CD4-positive, alpha-beta T cell (primary cell): Measurements from ENCODE around the gene PITPNC1. TPM values are rescaled to one million over a fixed set of nuclear protein-coding genes. Genes with fewer than 3 reads are reported as not detected.

ENCODE experiments used
- ATAC-seq: fragments of 200-7000 bp; cut with Tn5 transposase; one replicate; pipeline ENCODE4 v1.10.0; 2022; ENCODE audit warnings: mild to moderate bottlenecking; ENCODE audit not compliant: poor library complexity
- CTCF ChIA-PET: fragments of 350-600 bp; sonication (Branson Sonifier 250); formaldehyde crosslinking; loops from one replicate; lab custom pipeline; 2021; ENCODE audit warnings: antibody characterized with exemption, inconsistent platforms; lab: Charles Lee
- POLR2A ChIA-PET: fragments of 350-600 bp; sonication (Branson Sonifier 250); formaldehyde crosslinking; loops from one replicate; lab custom pipeline; 2021; ENCODE audit warnings: antibody characterized with exemption, inconsistent platforms; lab: Charles Lee
- DNase-seq, 14 experiments: peaks; one replicate each; pipeline ENCODE4 v3.0.0-alpha.2; 2013 to 2020; ENCODE audit warnings: mixed read lengths in 2 of 14
- H3K27ac ChIP-seq, 2 donors: one replicate each; pipeline versions ENCODE4 v1.5.1 to v1.7.0; 2013; ENCODE audit warnings: low read length in 2 of 2, low read depth in 1 of 2, mild to moderate bottlenecking in 1 of 2
- H3K27me3 ChIP-seq, 2 experiments: 1 replicate in 1 of 2; 2 replicates in 1 of 2; pipeline versions ENCODE4 v1.6.1 to v1.7.0; 2013; ENCODE audit warnings: low read length in 2 of 2, control low read depth in 1 of 2, mild to moderate bottlenecking in 1 of 2, moderate library complexity in 1 of 2; ENCODE audit not compliant: insufficient read depth in 2 of 2, control insufficient read depth in 1 of 2
- H3K36me3 ChIP-seq: one replicate; pipeline ENCODE4 v1.6.1; 2013; ENCODE audit warnings: low read length, control low read depth; ENCODE audit not compliant: insufficient read depth
- H3K4me1 ChIP-seq: one replicate; pipeline ENCODE4 v1.6.1; 2013; ENCODE audit warnings: low read length, control low read depth; ENCODE audit not compliant: insufficient read depth
- H3K4me3 ChIP-seq: one replicate; pipeline ENCODE4 v1.5.1; 2013; ENCODE audit warnings: mild to moderate bottlenecking, low read length, moderate library complexity
- H3K9me3 ChIP-seq, 2 experiments: 1 replicate in 1 of 2; 2 replicates in 1 of 2; pipeline versions ENCODE4 v1.6.1 to v1.7.0; 2013; ENCODE audit warnings: low read length in 2 of 2, mild to moderate bottlenecking in 2 of 2, control low read depth in 1 of 2, moderate library complexity in 1 of 2; ENCODE audit not compliant: control insufficient read depth in 1 of 2, insufficient read depth in 1 of 2
- H3K27ac Mint-ChIP-seq: one replicate; pipeline ENCODE4 v1.8.0; 2020; ENCODE audit warnings: mixed read lengths
- H3K27me3 Mint-ChIP-seq: one replicate; pipeline ENCODE4 v1.8.0; 2021; ENCODE audit warnings: mixed read lengths
- H3K36me3 Mint-ChIP-seq: one replicate; pipeline ENCODE4 v1.8.0; 2021; ENCODE audit warnings: low read depth, mixed read lengths
- H3K4me1 Mint-ChIP-seq: one replicate; pipeline ENCODE4 v1.8.0; 2021; ENCODE audit warnings: low read depth, mixed read lengths
- H3K4me3 Mint-ChIP-seq: one replicate; pipeline ENCODE4 v1.8.0; 2020; ENCODE audit warnings: mild to moderate bottlenecking, mixed read lengths
- H3K9me3 Mint-ChIP-seq: one replicate; pipeline ENCODE4 v1.8.0; 2020; ENCODE audit warnings: mixed read lengths
- CTCF ChIP-seq: fragments of 200-600 bp; IDR thresholded peaks from one replicate; pipeline ENCODE4 v1.8.0; 2022; ENCODE audit warnings: antibody characterized with exemption, mild to moderate bottlenecking
- intact Hi-C, 2 experiments: fragments of 100-400 bp; cut with DNase I in 1 of 2; cut with micrococcal nuclease in 1 of 2; formaldehyde crosslinking; loops; one replicate each; pipeline versions ENCODE4 v1.15.1 to v1.9.0; 2023 to 2025; cut with DNase I, micrococcal nuclease
- total RNA-seq, 174 experiments: library from RNA in 2 of 174; stranded (reverse) in 2 of 174; gene quantifications; one replicate each; pipeline ENCODE4 v1.2.3 and lab custom pipeline; 2021 to 2026

The PITPNC1 gene
- total RNA-seq, 2 experiments from 2014 or later = 80.2 to 83.4 TPM

- intact Hi-C loops = no loop called here
- DNase-seq (no peak), ATAC-seq (no peak)
- no peak overlapping the region for H3K4me3 ChIP-seq
- ChIA-PET CTCF (interaction anchor here (1.6 kb wide), 1 partner anchor 239 kb away, joined by 4 read pairs; no protein-coding TSS in a partner anchor), POLR2A (no interaction called here)
- peaks cover 19% of the 10 kb centered on the region for H3K36me3 ChIP-seq
- Mint-ChIP-seq H3K4me1 (peaks cover 20% of the 10 kb centered on the region), H3K27me3 (no peaks in the 10 kb centered on the region), H3K27ac (peak overlapping the region; percentile 59), H3K9me3 (no peaks in the 10 kb centered on the region), H3K36me3 (peaks cover 14% of the 10 kb centered on the region), H3K4me3 (no peak overlapping the region)
- H3K4me1 ChIP-seq = no peaks in the 10 kb centered on the region
- no peaks in the 10 kb centered on the region for H3K9me3 ChIP-seq
- no peak for TF ChIP-seq CTCF
- no peaks in the 10 kb centered on the region for H3K27me3 ChIP-seq
- no peak overlapping the region for H3K27ac ChIP-seq
Measured at GRCh38 chr17:67613961-67614360, 236.9 kb downstream of the PITPNC1 start.

- peaks cover 13% of the 10 kb centered on the region for H3K36me3 ChIP-seq
- H3K27me3 ChIP-seq = no peaks in the 10 kb centered on the region
- H3K4me1 Mint-ChIP-seq = peaks cover 16% of the 10 kb centered on the region
- H3K4me1 ChIP-seq = no peaks in the 10 kb centered on the region
- H3K27ac ChIP-seq = no peak overlapping the region
- no peaks in the 10 kb centered on the region for H3K9me3 Mint-ChIP-seq
- intact Hi-C loops = no loop called here
- peaks cover 15% of the 10 kb centered on the region for H3K36me3 Mint-ChIP-seq
- CTCF ChIA-PET = interaction anchor here (1.6 kb wide), 1 partner anchor 240 kb away, joined by 4 read pairs; no protein-coding TSS in a partner anchor
- no peak for DNase-seq
- H3K27ac Mint-ChIP-seq = peak overlapping the region; percentile 64
- no peak overlapping the region for H3K4me3 Mint-ChIP-seq
- POLR2A ChIA-PET = no interaction called here
- no peaks in the 10 kb centered on the region for H3K27me3 Mint-ChIP-seq
- ATAC-seq = no peak
- H3K9me3 ChIP-seq = no peaks in the 10 kb centered on the region
- no peak overlapping the region for H3K4me3 ChIP-seq
- no peak for TF ChIP-seq CTCF
Measured at GRCh38 chr17:67615011-67615561, 238.0 kb downstream of the PITPNC1 start.

GRCh38 chr17:67615736-67616135 lies 238.7 kb downstream of the PITPNC1 start:
- CTCF ChIA-PET = interaction anchor here (1.6 kb wide), 1 partner anchor 241 kb away, joined by 4 read pairs; no protein-coding TSS in a partner anchor
- POLR2A ChIA-PET = no interaction called here

More at GRCh38 chr17:67615736-67616135, 238.7 kb downstream of the PITPNC1 start:
- no peak for TF ChIP-seq CTCF
- Histone ChIP-seq H3K27ac (no peak overlapping the region), H3K4me3 (no peak overlapping the region), H3K27me3 (no peaks in the 10 kb centered on the region), H3K9me3 (no peaks in the 10 kb centered on the region), H3K36me3 (peaks cover 13% of the 10 kb centered on the region), H3K4me1 (no peaks in the 10 kb centered on the region)
- no peak overlapping the region for H3K4me3 Mint-ChIP-seq
- DNase-seq (no peak), ATAC-seq (no peak)
- H3K9me3 Mint-ChIP-seq = no peaks in the 10 kb centered on the region
- peaks cover 15% of the 10 kb centered on the region for H3K4me1 Mint-ChIP-seq
- H3K27me3 Mint-ChIP-seq = no peaks in the 10 kb centered on the region
- H3K27ac Mint-ChIP-seq = peak overlapping the region; percentile 64
- peaks cover 19% of the 10 kb centered on the region for H3K36me3 Mint-ChIP-seq
- intact Hi-C loops = no loop called here
